Measurements from ENCODE around the gene SDK2.

DNA sequence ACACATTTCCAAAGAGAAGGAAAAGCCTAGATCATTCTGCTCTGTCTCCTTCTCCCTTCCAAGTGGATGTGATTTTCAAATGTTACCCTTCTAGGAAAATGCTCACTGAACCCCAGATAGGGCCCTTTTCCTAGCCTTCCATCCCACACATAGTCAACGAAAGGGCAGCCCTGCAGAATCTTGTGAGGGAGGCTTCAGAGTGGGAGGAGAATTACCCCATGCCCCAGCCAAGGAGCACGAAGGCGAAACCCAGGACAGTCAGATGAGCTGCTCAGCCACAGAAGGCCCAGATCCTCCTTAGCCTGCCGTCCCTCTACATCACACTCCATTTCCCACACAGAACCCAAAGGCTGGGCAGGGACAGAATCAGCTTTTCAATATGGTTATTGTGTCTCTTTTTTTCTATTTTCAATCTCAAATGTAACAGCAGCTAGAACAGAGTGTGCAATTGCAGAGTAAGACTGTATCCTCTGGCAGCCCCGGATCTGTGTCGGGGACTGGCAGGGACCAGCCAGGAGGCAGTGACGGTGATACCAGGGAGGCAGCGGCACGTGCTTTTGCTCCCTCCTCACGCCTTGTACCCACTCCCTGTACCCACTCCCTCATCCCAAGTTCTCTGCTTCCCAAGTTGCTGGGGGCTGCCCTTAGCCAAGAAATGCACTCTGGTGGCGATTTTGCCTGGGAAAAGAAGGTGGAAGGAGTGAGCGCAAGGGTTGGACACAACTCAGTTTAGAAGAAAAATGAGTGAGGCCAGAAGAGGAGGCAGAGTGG, 3.7 kb upstream of the SDK2 start:
- TF ChIP-seq TAF1 (IDR thresholded peaks at IDR 0.05; ENCODE audit: low read depth, low read length) (no peak), POLR2A (IDR thresholded peaks at IDR 0.05; ENCODE audit: low read depth, low read length) (no peak), POLR2AphosphoS5 (IDR thresholded peaks at IDR 0.05; ENCODE audit: low read depth, low read length) (no peak)
